Liver (tissue), 9 donors: ENCODE data around the gene ARL5B. TPM values are rescaled to one million over a fixed set of nuclear protein-coding genes. Genes with fewer than 3 reads are reported as not detected.

Source experiments
- DNase-seq: peaks from one replicate; pipeline ENCODE4 v3.0.0-alpha.2; 2017; ENCODE audit warnings: low spot score
- H3K27ac ChIP-seq, 2 donors: one replicate each; pipeline ENCODE4 v1.7.0; 2013; ENCODE audit warnings: inconsistent platforms in 2 of 2, low read length in 2 of 2, control low read depth in 1 of 2, low read depth in 1 of 2, mild to moderate bottlenecking in 1 of 2
- H3K27me3 ChIP-seq, 4 donors: one replicate each; pipeline versions ENCODE4 v1.6.1 to v1.7.0; 2013; ENCODE audit warnings: low read length in 3 of 4, inconsistent platforms in 1 of 4, mild to moderate bottlenecking in 1 of 4, moderate library complexity in 1 of 4; ENCODE audit not compliant: control insufficient read depth in 4 of 4, insufficient read depth in 4 of 4
- H3K36me3 ChIP-seq, 4 donors: one replicate each; pipeline versions ENCODE4 v1.6.1 to v1.7.0; 2013; ENCODE audit warnings: low read length in 3 of 4, mild to moderate bottlenecking in 3 of 4, low read depth in 1 of 4, moderate library complexity in 1 of 4; ENCODE audit not compliant: control insufficient read depth in 4 of 4, insufficient read depth in 3 of 4
- H3K4me1 ChIP-seq, 4 donors: one replicate each; pipeline versions ENCODE4 v1.6.1 to v1.7.0; 2013; ENCODE audit warnings: low read length in 3 of 4, mild to moderate bottlenecking in 3 of 4, moderate library complexity in 1 of 4; ENCODE audit not compliant: control insufficient read depth in 4 of 4, insufficient read depth in 4 of 4
- H3K4me3 ChIP-seq, 3 donors: one replicate each; pipeline versions ENCODE4 v1.6.1 to v1.7.0; 2013; ENCODE audit warnings: low read length in 3 of 3, control low read depth in 1 of 3, low read depth in 1 of 3, mild to moderate bottlenecking in 1 of 3
- H3K9ac ChIP-seq, 2 donors: one replicate each; pipeline ENCODE4 v1.7.0; 2013; ENCODE audit warnings: low read length in 2 of 2, mild to moderate bottlenecking in 2 of 2, moderate library complexity in 2 of 2, control low read depth in 1 of 2, low read depth in 1 of 2
- H3K9me3 ChIP-seq, 4 donors: one replicate each; pipeline versions ENCODE4 v1.6.1 to v1.7.0; 2013; ENCODE audit warnings: low read length in 3 of 4; ENCODE audit not compliant: control insufficient read depth in 4 of 4
- EGR1 ChIP-seq, 2 donors: IDR thresholded peaks; 2 replicates each; pipeline ENCODE4 v1.6.1; 2016 to 2018; ENCODE audit warnings: antibody characterized with exemption in 2 of 2, low read depth in 2 of 2
- FOXA1 ChIP-seq: IDR thresholded peaks from 2 replicates; pipeline ENCODE4 v1.6.1; 2016; ENCODE audit warnings: antibody characterized with exemption
- FOXA2 ChIP-seq: IDR thresholded peaks from 2 replicates; pipeline ENCODE4 v1.6.1; 2016; ENCODE audit warnings: antibody characterized with exemption
- GABPA ChIP-seq, 2 donors: IDR thresholded peaks in 1 of 2; conservative IDR thresholded peaks in 1 of 2; 2 replicates each; pipeline ENCODE4 v1.6.1; 2016; ENCODE audit warnings: antibody characterized with exemption in 2 of 2, mild to moderate bottlenecking in 1 of 2, moderate library complexity in 1 of 2
- HNF4A ChIP-seq, 2 donors: conservative IDR thresholded peaks; 2 replicates each; pipeline ENCODE4 v1.6.1; 2016; ENCODE audit warnings: antibody characterized with exemption in 2 of 2, mild to moderate bottlenecking in 2 of 2
- HNF4G ChIP-seq: IDR thresholded peaks from 2 replicates; pipeline ENCODE4 v1.6.1; 2016; ENCODE audit warnings: antibody characterized with exemption
- JUND ChIP-seq, 2 donors: IDR thresholded peaks; 2 replicates each; pipeline ENCODE4 v1.6.1; 2016; ENCODE audit warnings: antibody characterized with exemption in 2 of 2
- NR2F2 ChIP-seq: IDR thresholded peaks from 2 replicates; pipeline ENCODE4 v1.6.1; 2016; ENCODE audit warnings: antibody characterized with exemption
- RAD21 ChIP-seq, 2 donors: IDR thresholded peaks; 2 replicates each; pipeline ENCODE4 v1.6.1; 2016; ENCODE audit warnings: antibody characterized with exemption in 2 of 2, mild to moderate bottlenecking in 2 of 2
- RXRA ChIP-seq, 2 donors: IDR thresholded peaks; 2 replicates each; pipeline ENCODE4 v1.6.1; 2017 to 2018; ENCODE audit warnings: antibody characterized with exemption in 2 of 2, mild to moderate bottlenecking in 1 of 2
- SP1 ChIP-seq: IDR thresholded peaks from 2 replicates; pipeline ENCODE4 v1.6.1; 2018; ENCODE audit warnings: antibody characterized with exemption, mild to moderate bottlenecking
- TAF1 ChIP-seq: conservative IDR thresholded peaks from 2 replicates; pipeline ENCODE4 v1.6.1; 2016; ENCODE audit warnings: antibody characterized with exemption, mild to moderate bottlenecking
- YY1 ChIP-seq: IDR thresholded peaks from 2 replicates; pipeline ENCODE4 v1.6.1; 2016; ENCODE audit warnings: antibody characterized with exemption, mild to moderate bottlenecking
- WGBS: extraction: QIAGEN DNeasy Blood & Tissue Kit; methylation state at CpG from one replicate; pipeline ENCODE4 v1.1.7; 2013; 5-methylcytosine and 5-hydroxymethylcytosine counted together
- polyA plus RNA-seq, 2 donors: library from polyadenylated mRNA; stranded (reverse) in 1 of 2; unstranded in 1 of 2; fragments of 200-250 nt in 1 of 2; fragments of >200 nt in 1 of 2; fragmentation: Nextera tagmentation in 1 of 2; extraction: Ambion mirVana in 1 of 2; gene quantifications; one replicate each; pipeline versions ENCODE4 v1.2.1 to v1.2.3, GENCODE V29; 2013 to 2015
- total RNA-seq, 2 donors: library from RNA; depleted of rRNA; stranded (reverse); fragments of >200 nt; gene quantifications; one replicate each; pipeline ENCODE4 v1.2.3, GENCODE V29; 2014
- TF ChIP-seq, protein P1 (sequence below): IDR thresholded peaks from 2 replicates; pipeline ENCODE4 v1.6.1; 2016; ENCODE audit warnings: antibody characterized with exemption
- TF ChIP-seq, protein P2 (sequence below): IDR thresholded peaks from 2 replicates; pipeline ENCODE4 v1.6.1; 2016; ENCODE audit warnings: antibody characterized with exemption
- TF ChIP-seq, protein P3 (sequence below): IDR thresholded peaks from 2 replicates; pipeline ENCODE4 v1.6.1; 2016; ENCODE audit warnings: antibody characterized with exemption
- TF ChIP-seq, protein P4 (sequence below): fragments of 150-350 bp; IDR thresholded peaks from 2 replicates; pipeline ENCODE4 v1.5.1; 2017; ENCODE audit warnings: improper control_type of control experiment, low read depth, low read length; ENCODE audit not compliant: missing input control
- TF ChIP-seq, protein P5 (sequence below): IDR thresholded peaks from 2 replicates; pipeline ENCODE4 v1.6.1; 2016; ENCODE audit warnings: antibody characterized with exemption, mild to moderate bottlenecking
- donor health status: healthy.
- donor health status: healthy.
- donor health status: healthy.
- donor health status: healthy.
- donor health status: healthy.

Gene ARL5B
- total and polyA plus RNA-seq, 4 donors, result 5.2 to 19.5 (median 12.3) TPM

DNA sequence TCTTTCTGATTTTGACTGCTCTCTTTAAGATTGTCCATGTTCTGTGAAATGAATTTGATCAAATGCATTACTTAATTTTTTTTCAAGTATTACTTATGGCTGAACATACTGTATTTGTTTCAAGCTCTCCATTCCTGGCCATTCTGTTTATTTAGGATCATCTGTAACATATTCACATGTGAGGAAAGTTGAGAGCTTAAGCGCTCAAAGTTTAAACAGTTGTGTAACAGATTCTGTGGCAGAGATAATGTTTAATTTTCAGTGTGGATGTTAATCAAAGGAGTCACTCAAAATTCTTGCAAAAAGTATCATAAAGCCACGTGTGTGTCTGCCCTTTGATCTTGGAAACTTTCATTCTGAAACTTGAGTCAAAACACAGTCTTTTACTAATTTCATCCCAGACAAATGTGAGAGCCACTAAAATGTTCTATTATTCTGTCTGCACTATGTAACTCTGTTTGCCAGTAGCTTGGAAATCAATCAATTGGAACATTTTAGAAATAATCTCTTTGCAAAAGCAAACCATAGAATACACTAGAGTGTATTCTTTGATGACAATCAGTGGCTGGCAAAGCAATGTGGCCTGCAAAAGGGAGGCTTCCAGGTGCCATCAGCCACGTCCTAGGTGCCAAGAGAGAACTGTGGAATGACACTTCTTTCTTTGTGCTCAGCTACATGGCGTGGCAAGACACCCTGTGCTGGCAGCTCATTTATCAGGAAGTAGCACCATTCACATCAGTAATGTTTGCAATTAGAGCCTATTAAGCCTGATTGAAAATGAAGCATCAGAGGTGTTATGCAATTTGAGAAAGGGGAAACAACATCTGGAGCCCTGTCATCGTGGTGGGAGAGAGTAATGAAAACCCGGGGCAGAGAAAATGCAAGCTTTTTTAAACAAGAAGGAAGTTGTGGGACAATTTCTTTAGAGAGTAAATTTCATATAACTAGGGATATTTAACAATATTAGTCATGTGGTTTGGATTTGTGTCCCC lies 40.9 kb downstream of the ARL5B start:
- no peak for DNase-seq
- H3K27ac ChIP-seq, result no peak overlapping the region
- WGBS, result 50% methylated on average over 6 of the region's 6 CpGs
- H3K27me3 ChIP-seq, result no peaks in the 10 kb centered on the region
- no peaks in the 10 kb centered on the region for H3K36me3 ChIP-seq
- no peak overlapping the region for H3K4me3 ChIP-seq
- no peak overlapping the region for H3K9ac ChIP-seq
- peaks cover 0 to 2% (median 0%) of the 10 kb centered on the region in 4 donors for H3K9me3 ChIP-seq
- peak; percentile 45 for TF ChIP-seq FOXA2
- TF ChIP-seq TAF1, result no peak
- no peak for TF ChIP-seq SP1
- TF ChIP-seq GABPA (IDR thresholded peaks at IDR 0.05 in 1 of 2, conservative IDR thresholded peaks at IDR 0.05 in 1 of 2), result no peak
- TF ChIP-seq RXRA (IDR thresholded peaks at IDR 0.05), result peak in 1 of 2 donors; percentile 15
- TF ChIP-seq HNF4G, result no peak
- no peak for TF ChIP-seq NR2F2
- TF ChIP-seq, protein P1, sequence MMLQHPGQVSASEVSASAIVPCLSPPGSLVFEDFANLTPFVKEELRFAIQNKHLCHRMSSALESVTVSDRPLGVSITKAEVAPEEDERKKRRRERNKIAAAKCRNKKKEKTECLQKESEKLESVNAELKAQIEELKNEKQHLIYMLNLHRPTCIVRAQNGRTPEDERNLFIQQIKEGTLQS, result no peak
- TF ChIP-seq EGR1 (IDR thresholded peaks at IDR 0.05; ENCODE audit: low read depth in 2 of 2), result no peak
- TF ChIP-seq, protein P2, sequence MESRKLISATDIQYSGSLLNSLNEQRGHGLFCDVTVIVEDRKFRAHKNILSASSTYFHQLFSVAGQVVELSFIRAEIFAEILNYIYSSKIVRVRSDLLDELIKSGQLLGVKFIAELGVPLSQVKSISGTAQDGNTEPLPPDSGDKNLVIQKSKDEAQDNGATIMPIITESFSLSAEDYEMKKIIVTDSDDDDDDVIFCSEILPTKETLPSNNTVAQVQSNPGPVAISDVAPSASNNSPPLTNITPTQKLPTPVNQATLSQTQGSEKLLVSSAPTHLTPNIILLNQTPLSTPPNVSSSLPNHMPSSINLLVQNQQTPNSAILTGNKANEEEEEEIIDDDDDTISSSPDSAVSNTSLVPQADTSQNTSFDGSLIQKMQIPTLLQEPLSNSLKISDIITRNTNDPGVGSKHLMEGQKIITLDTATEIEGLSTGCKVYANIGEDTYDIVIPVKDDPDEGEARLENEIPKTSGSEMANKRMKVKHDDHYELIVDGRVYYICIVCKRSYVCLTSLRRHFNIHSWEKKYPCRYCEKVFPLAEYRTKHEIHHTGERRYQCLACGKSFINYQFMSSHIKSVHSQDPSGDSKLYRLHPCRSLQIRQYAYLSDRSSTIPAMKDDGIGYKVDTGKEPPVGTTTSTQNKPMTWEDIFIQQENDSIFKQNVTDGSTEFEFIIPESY, result peak; percentile 34
- TF ChIP-seq, protein P3, sequence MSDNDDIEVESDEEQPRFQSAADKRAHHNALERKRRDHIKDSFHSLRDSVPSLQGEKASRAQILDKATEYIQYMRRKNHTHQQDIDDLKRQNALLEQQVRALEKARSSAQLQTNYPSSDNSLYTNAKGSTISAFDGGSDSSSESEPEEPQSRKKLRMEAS, result no peak
- TF ChIP-seq, protein P4, sequence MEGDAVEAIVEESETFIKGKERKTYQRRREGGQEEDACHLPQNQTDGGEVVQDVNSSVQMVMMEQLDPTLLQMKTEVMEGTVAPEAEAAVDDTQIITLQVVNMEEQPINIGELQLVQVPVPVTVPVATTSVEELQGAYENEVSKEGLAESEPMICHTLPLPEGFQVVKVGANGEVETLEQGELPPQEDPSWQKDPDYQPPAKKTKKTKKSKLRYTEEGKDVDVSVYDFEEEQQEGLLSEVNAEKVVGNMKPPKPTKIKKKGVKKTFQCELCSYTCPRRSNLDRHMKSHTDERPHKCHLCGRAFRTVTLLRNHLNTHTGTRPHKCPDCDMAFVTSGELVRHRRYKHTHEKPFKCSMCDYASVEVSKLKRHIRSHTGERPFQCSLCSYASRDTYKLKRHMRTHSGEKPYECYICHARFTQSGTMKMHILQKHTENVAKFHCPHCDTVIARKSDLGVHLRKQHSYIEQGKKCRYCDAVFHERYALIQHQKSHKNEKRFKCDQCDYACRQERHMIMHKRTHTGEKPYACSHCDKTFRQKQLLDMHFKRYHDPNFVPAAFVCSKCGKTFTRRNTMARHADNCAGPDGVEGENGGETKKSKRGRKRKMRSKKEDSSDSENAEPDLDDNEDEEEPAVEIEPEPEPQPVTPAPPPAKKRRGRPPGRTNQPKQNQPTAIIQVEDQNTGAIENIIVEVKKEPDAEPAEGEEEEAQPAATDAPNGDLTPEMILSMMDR, result no peak
- TF ChIP-seq, protein P5, sequence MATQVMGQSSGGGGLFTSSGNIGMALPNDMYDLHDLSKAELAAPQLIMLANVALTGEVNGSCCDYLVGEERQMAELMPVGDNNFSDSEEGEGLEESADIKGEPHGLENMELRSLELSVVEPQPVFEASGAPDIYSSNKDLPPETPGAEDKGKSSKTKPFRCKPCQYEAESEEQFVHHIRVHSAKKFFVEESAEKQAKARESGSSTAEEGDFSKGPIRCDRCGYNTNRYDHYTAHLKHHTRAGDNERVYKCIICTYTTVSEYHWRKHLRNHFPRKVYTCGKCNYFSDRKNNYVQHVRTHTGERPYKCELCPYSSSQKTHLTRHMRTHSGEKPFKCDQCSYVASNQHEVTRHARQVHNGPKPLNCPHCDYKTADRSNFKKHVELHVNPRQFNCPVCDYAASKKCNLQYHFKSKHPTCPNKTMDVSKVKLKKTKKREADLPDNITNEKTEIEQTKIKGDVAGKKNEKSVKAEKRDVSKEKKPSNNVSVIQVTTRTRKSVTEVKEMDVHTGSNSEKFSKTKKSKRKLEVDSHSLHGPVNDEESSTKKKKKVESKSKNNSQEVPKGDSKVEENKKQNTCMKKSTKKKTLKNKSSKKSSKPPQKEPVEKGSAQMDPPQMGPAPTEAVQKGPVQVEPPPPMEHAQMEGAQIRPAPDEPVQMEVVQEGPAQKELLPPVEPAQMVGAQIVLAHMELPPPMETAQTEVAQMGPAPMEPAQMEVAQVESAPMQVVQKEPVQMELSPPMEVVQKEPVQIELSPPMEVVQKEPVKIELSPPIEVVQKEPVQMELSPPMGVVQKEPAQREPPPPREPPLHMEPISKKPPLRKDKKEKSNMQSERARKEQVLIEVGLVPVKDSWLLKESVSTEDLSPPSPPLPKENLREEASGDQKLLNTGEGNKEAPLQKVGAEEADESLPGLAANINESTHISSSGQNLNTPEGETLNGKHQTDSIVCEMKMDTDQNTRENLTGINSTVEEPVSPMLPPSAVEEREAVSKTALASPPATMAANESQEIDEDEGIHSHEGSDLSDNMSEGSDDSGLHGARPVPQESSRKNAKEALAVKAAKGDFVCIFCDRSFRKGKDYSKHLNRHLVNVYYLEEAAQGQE, result no peak
- TF ChIP-seq HNF4A (conservative IDR thresholded peaks at IDR 0.05), result peak; percentile 58 to 63
- TF ChIP-seq FOXA1, result no peak
- peak; percentile 37 for TF ChIP-seq YY1
- TF ChIP-seq RAD21 (IDR thresholded peaks at IDR 0.05), result no peak
- peak in 1 of 2 donors; percentile 19 for TF ChIP-seq JUND (IDR thresholded peaks at IDR 0.05)
- H3K4me1 ChIP-seq, result peaks cover 0 to 12% (median 11%) of the 10 kb centered on the region in 4 donors
